Osteoblast (primary cell): ENCODE data around the gene SFTA2. TPM values are rescaled to one million over a fixed set of nuclear protein-coding genes. Genes with fewer than 3 reads are reported as not detected.
"Not testable (repeated sequence)": the region's sequence is repeated elsewhere in the genome, so short reads cannot be mapped to it uniquely, and the experiment has no call there.

ENCODE experiments used
- DNase-seq: peaks from one replicate; pipeline ENCODE4 v3.0.0; 2011; ENCODE audit warnings: low spot score, mixed read lengths; ENCODE audit not compliant: insufficient read length; ENCODE audit errors: missing footprints
- H2AFZ ChIP-seq: 2 replicates; pipeline ENCODE4 v1.6.0; 2011; ENCODE audit warnings: mild to moderate bottlenecking, low read length
- H3K27ac ChIP-seq: 2 replicates; pipeline ENCODE4 v1.5.1; 2011; ENCODE audit warnings: mild to moderate bottlenecking, low read depth, low read length, moderate library complexity
- H3K27me3 ChIP-seq: 2 replicates; pipeline ENCODE4 v1.6.0; 2012; ENCODE audit warnings: mild to moderate bottlenecking, control low read depth, inconsistent platforms, low read length, moderate library complexity; ENCODE audit not compliant: insufficient read depth
- H3K36me3 ChIP-seq: 2 replicates; pipeline ENCODE4 v1.5.1; 2011; ENCODE audit warnings: mild to moderate bottlenecking, low read length, control low read depth, moderate library complexity; ENCODE audit not compliant: insufficient read depth
- H3K4me1 ChIP-seq: 2 replicates; pipeline ENCODE4 v1.5.1; 2011; ENCODE audit warnings: mild to moderate bottlenecking, low read length, control low read depth, moderate library complexity; ENCODE audit not compliant: insufficient read depth
- H3K4me2 ChIP-seq: 2 replicates; pipeline ENCODE4 v1.6.0; 2011; ENCODE audit warnings: mild to moderate bottlenecking, low read length; ENCODE audit not compliant: insufficient read depth
- H3K4me3 ChIP-seq: fragments of 200-600 bp; sonication (generic); 3 replicates; pipeline ENCODE4 v1.5.1; 2012; ENCODE audit warnings: mild to moderate bottlenecking, low read length, inconsistent platforms; ENCODE audit not compliant: insufficient read depth
- H3K79me2 ChIP-seq: 2 replicates; pipeline ENCODE4 v1.6.0; 2012; ENCODE audit warnings: mild to moderate bottlenecking, low read length, control low read depth, inconsistent platforms; ENCODE audit not compliant: insufficient read depth
- H3K9me3 ChIP-seq: 2 replicates; pipeline ENCODE4 v1.5.1; 2011; ENCODE audit warnings: low read depth, low read length, control low read depth
- H4K20me1 ChIP-seq: 2 replicates; pipeline ENCODE4 v1.6.0; 2012; ENCODE audit warnings: mild to moderate bottlenecking, low read length, control low read depth; ENCODE audit not compliant: insufficient read depth
- CTCF ChIP-seq: IDR thresholded peaks from 2 replicates; pipeline ENCODE4 v1.5.1; 2011; ENCODE audit warnings: mild to moderate bottlenecking, low read depth, low read length, moderate library complexity; ENCODE audit errors: extremely low read depth
- total RNA-seq: library from RNA; depleted of rRNA; stranded (reverse); fragments of >200 nt; gene quantifications from 2 replicates; pipeline ENCODE4 v1.2.3, GENCODE V29; 2012

Gene SFTA2
- total RNA-seq, 1 donor: not detected

- no peak for TF ChIP-seq CTCF
- Histone ChIP-seq H3K4me1 (no peaks in the 10 kb centered on the region), H3K9me3 (no peaks in the 10 kb centered on the region), H3K4me2 (no peak overlapping the region), H3K36me3 (peaks cover 9% of the 10 kb centered on the region), H2AFZ (no peak overlapping the region), H3K79me2 (no peaks in the 10 kb centered on the region), H4K20me1 (no peaks in the 10 kb centered on the region), H3K4me3 (no peak overlapping the region), H3K27ac (no peak overlapping the region), H3K27me3 (no peaks in the 10 kb centered on the region)
- no peak for DNase-seq
These were observed 1.5 kb downstream of the SFTA2 start for GRCh38 chr6:30930506-30930905.

GRCh38 chr6:30928677-30929076 lies 3.3 kb downstream of the SFTA2 start:
- no peak for DNase-seq
- no peaks in the 10 kb centered on the region for H3K9me3 ChIP-seq
- H3K4me1 ChIP-seq: no peaks in the 10 kb centered on the region
- no peak overlapping the region for H3K4me3 ChIP-seq
- no peaks in the 10 kb centered on the region for H3K27me3 ChIP-seq
- no peaks in the 10 kb centered on the region for H3K79me2 ChIP-seq
- no peak overlapping the region for H3K4me2 ChIP-seq
- H4K20me1 ChIP-seq: no peaks in the 10 kb centered on the region
- no peak for TF ChIP-seq CTCF
- no peak overlapping the region for H2AFZ ChIP-seq
- H3K27ac ChIP-seq: no peak overlapping the region
- H3K36me3 ChIP-seq: peaks cover 11% of the 10 kb centered on the region

- not testable (repeated sequence) for H2AFZ ChIP-seq, H3K79me2 ChIP-seq, DNase-seq, H3K4me1 ChIP-seq, H4K20me1 ChIP-seq, H3K9me3 ChIP-seq, H3K4me3 ChIP-seq, H3K4me2 ChIP-seq, H3K27me3 ChIP-seq, H3K27ac ChIP-seq
- H3K36me3 ChIP-seq: peaks cover 26% of the 10 kb centered on the region
These were observed 4.9 kb downstream of the SFTA2 start for GRCh38 chr6:30927080-30927479.

- Histone ChIP-seq H3K4me3 (no peak overlapping the region), H3K27me3 (no peaks in the 10 kb centered on the region), H3K4me2 (no peak overlapping the region), H3K27ac (no peak overlapping the region), H3K4me1 (no peaks in the 10 kb centered on the region), H2AFZ (no peak overlapping the region), H3K79me2 (no peaks in the 10 kb centered on the region), H4K20me1 (no peaks in the 10 kb centered on the region), H3K36me3 (peaks cover 28% of the 10 kb centered on the region), H3K9me3 (no peaks in the 10 kb centered on the region)
- peak; percentile 84 for DNase-seq
- no peak for TF ChIP-seq CTCF
These were observed 5.3 kb downstream of the SFTA2 start for GRCh38 chr6:30926644-30927043.

- not testable (repeated sequence) for DNase-seq, H3K79me2 ChIP-seq, H3K4me1 ChIP-seq, H3K4me3 ChIP-seq, H3K27me3 ChIP-seq, H3K4me2 ChIP-seq, H3K27ac ChIP-seq, H3K9me3 ChIP-seq, H4K20me1 ChIP-seq, H2AFZ ChIP-seq
- peaks cover 47% of the 10 kb centered on the region for H3K36me3 ChIP-seq
These were observed 7.8 kb downstream of the SFTA2 start for GRCh38 chr6:30924040-30924627.
